HG02642 (cell line): ENCODE data around the gene WNT3A.

ENCODE experiments used
- ATAC-seq: cut with Tn5 transposase; IDR thresholded peaks from one replicate; pipeline ENCODE4 v1.9.1; 2021; ENCODE audit warnings: mild to moderate bottlenecking; ENCODE audit not compliant: unreplicated experiment, poor library complexity

The WNT3A gene

GRCh38 chr1:228108055-228108690 is 101.4 kb downstream of the WNT3A start:
- ATAC-seq = no peak

GRCh38 chr1:228108742-228109072 is 101.9 kb downstream of the WNT3A start:
- ATAC-seq = no peak

- ATAC-seq = peak; percentile 90
Measured at GRCh38 chr1:228109073-228109961, 102.5 kb downstream of the WNT3A start, which contains the start of gene MRPL55. Gene MRPL55 (minus strand): TSS chr1:228109299. CDS start chr1:228108260, 1,039 bp downstream.

- peak; percentile 1 for ATAC-seq
Measured at GRCh38 chr1:228109962-228110488, 103.2 kb downstream of the WNT3A start.

GRCh38 chr1:228110556-228110955 is 103.8 kb downstream of the WNT3A start:
- ATAC-seq = no peak
